AG10803 (cell line): ENCODE measurements around the gene CCDC88C.

Experiments
- DNase-seq: peaks from one replicate; pipeline ENCODE4 v3.0.0; 2010; ENCODE audit warnings: low read depth
- H3K4me3 ChIP-seq: 2 replicates; pipeline ENCODE4 v1.5.1; 2011; ENCODE audit warnings: mild to moderate bottlenecking, low read length, control low read depth
- TF ChIP-seq, protein P1 (sequence below): conservative IDR thresholded peaks from 2 replicates; pipeline ENCODE4 v1.5.1; 2011; ENCODE audit warnings: mild to moderate bottlenecking, low read length, control low read depth, inconsistent platforms

Gene CCDC88C

DNA sequence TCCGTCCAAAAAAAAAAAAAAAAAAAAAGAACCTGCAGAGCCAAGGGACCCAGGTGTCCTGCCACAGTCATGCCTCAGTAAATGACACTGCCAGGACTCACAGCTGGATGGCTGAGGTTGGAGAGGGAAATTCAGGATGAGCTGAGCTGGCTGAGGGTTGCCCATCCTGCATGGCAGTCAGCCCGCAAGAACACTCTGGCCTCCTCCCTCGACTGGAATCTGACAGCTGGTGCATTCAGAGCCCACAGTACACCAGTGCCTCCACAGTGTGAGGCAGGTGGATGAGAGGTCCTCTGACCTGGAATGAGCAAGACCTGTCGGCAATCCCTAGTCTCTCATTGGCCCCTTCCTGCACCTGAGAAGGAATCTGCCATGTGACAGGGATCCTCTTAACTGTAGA lies 98.7 kb downstream of the CCDC88C start:
- DNase-seq, result no peak
- H3K4me3 ChIP-seq, result no peak overlapping the region
- TF ChIP-seq, protein P1, sequence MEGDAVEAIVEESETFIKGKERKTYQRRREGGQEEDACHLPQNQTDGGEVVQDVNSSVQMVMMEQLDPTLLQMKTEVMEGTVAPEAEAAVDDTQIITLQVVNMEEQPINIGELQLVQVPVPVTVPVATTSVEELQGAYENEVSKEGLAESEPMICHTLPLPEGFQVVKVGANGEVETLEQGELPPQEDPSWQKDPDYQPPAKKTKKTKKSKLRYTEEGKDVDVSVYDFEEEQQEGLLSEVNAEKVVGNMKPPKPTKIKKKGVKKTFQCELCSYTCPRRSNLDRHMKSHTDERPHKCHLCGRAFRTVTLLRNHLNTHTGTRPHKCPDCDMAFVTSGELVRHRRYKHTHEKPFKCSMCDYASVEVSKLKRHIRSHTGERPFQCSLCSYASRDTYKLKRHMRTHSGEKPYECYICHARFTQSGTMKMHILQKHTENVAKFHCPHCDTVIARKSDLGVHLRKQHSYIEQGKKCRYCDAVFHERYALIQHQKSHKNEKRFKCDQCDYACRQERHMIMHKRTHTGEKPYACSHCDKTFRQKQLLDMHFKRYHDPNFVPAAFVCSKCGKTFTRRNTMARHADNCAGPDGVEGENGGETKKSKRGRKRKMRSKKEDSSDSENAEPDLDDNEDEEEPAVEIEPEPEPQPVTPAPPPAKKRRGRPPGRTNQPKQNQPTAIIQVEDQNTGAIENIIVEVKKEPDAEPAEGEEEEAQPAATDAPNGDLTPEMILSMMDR, result no peak

DNA sequence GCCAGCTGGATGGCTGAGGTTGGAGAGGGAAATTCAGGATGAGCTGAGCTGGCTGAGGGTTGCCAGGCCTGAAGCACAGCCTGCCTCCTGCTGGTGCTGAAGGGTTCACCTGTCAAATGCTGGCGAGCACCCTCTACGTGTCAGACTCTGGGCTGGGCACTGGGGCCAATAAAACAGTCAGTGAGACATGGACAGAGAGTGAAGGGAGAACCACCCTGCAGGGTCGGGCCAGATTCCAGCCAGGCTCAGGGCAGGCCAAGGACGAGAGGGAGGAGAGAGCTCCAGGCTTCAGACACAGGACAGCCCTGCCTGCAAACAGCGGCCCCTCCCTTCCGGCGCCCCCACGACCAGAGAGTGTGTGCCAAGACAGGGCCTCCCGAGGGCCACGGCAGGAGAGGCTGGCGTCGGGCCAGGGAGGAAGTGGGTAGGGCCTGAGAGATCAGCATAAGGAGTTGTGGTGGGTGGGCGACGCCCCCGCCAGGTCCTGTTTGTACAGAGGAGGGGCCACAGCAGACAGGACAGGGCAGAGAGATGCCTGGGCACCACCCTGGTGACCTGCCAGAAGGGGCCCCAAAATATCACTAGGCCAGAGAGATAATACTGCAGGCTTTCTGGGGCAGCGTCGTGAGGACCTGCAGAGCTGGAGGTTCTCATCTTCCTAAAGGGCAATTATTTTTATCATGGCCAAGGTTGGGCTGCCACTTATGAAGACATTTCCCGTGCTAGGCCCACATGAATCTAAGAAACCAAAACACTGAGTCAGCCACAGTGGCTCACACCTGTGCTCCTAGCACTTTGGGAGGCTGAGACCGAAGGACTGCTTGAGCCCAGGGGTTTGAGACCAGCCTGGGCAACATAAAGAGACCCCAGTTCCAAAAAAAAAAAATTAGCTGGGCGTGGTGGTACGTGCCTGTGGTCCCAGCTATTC lies 100.0 kb downstream of the CCDC88C start:
- no peak for DNase-seq
- TF ChIP-seq, protein P1, result no peak
- H3K4me3 ChIP-seq, result no peak overlapping the region

DNA sequence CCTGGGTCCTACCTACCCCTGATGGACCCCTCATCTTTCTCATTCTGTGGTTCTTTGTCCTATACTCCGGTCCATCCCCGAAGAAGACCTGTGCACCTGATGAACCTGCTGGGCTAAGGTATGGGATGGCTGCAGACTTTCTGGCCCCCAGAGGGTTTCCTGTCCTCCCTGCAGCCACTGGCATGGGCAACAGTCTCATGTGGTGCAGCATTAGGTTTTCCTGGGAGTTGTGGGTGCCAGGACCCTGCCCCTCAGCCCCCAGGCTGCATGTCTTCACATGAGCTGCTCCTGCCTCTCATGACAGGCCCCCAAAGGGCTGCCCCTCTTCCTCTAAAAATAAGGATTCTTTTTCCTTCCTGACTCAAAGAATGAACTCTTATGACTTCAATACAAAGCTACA lies 100.9 kb downstream of the CCDC88C start:
- no peak overlapping the region for H3K4me3 ChIP-seq
- DNase-seq, result no peak

DNA sequence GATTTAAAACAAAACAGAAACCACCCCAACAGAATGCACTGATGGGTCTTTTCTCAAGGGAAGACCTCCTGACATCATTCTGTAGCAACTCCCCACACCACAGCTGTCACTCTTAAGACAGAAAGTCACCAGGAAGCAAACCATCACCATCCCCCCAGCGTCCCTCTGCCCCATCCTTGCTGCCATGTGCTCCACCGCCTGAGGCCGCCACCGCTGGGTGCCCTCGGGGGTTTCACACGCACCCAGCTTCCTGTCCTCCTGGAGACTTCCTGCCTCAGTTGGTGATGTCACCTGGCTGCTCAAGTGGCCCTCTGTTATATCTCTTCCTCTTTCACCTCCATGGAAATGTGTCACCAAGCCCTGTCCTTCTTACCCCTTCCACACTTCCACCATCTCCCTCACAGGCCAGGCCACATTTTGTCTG lies 101.8 kb downstream of the CCDC88C start:
- no peak overlapping the region for H3K4me3 ChIP-seq
- TF ChIP-seq, protein P1, result no peak
- DNase-seq, result no peak

More for the DNA sequence above, 100.9 kb downstream of the CCDC88C start:
- TF ChIP-seq, protein P1, result no peak

DNA sequence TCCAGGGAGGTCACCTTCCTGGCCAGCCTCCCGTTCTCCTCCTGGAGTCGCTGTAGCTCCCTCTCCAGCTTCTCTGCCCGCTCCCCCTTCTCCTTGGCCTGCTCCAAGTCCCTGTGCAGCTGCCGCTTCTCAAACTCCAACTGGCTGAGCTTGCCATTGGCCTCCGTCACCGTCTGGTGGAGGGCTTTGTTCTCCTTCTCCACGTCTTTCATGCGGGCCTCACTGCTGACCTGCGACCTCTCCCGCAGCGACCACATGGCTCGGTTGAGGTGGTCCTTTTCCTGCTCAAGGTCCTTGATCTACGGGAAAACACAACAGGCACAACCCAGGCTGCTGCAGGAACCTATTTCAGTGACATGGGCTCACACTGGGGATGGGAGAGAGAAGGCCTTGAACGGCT lies 103.8 kb downstream of the CCDC88C start:
- DNase-seq, result no peak
- TF ChIP-seq, protein P1, result no peak
- no peak overlapping the region for H3K4me3 ChIP-seq

DNA sequence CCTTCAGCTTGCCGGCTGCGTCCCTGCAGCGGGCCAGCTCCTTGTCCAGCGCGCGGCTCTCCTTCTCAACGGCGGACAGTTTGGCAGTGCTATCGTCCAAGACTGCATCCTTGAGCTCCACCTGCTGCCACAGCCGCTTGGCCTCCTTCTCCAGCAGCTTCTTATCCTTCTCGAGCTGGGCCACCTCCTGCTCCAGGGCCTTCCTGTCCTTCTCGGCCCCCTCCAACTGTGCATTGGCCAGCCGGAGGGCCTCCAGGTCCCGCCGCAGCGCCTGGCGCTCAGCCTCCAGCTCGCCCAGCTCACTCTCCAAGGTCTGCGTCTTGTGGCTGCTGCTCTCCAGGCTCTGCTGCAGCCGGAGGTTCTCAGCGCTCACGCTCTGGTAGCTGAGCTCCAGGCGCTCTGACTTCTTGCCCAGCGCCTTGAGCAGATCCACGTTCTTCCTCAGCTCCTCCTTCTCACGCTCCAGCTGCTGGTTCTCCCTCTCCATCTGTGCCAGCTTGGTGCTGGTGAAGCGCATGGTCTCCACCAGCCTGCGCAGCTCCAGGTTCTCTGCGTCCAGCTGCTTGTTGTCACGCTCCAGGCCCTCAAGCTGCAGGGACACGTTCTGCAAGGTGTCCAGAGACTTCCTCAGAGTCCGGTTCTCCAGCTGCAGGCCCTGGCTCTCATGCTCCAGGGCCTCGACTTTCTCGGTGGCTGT lies 104.3 kb downstream of the CCDC88C start:
- no peak overlapping the region for H3K4me3 ChIP-seq
- no peak for DNase-seq
- TF ChIP-seq, protein P1, result no peak

DNA sequence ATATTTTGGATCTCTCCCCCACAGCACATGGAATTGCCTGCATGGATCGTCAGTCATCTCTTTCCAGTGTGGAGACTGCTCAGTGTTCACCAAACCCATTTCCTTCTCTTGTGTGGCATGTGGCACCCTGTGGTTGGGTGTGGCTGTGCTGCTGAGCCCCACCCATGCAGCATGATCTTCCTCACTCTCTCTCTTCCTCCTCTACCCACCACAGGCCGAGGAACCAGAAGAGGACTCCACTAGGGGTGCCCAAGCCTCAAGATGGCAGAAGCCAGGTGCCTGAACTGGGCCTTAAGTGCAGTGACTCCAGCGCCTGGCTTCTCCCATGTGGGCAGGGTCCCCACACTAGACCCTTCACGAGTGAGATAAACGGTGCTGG lies 106.3 kb downstream of the CCDC88C start:
- no peak for DNase-seq
- TF ChIP-seq, protein P1, result no peak
- no peak overlapping the region for H3K4me3 ChIP-seq
